ENCODE measurements around the gene ARSG. TPM values are rescaled to one million over a fixed set of nuclear protein-coding genes. Genes with fewer than 3 reads are reported as not detected.

Gene ARSG
- total and polyA plus RNA-seq, 12 donors, result 2.1 to 49.6 (median 12.7) TPM

DNA sequence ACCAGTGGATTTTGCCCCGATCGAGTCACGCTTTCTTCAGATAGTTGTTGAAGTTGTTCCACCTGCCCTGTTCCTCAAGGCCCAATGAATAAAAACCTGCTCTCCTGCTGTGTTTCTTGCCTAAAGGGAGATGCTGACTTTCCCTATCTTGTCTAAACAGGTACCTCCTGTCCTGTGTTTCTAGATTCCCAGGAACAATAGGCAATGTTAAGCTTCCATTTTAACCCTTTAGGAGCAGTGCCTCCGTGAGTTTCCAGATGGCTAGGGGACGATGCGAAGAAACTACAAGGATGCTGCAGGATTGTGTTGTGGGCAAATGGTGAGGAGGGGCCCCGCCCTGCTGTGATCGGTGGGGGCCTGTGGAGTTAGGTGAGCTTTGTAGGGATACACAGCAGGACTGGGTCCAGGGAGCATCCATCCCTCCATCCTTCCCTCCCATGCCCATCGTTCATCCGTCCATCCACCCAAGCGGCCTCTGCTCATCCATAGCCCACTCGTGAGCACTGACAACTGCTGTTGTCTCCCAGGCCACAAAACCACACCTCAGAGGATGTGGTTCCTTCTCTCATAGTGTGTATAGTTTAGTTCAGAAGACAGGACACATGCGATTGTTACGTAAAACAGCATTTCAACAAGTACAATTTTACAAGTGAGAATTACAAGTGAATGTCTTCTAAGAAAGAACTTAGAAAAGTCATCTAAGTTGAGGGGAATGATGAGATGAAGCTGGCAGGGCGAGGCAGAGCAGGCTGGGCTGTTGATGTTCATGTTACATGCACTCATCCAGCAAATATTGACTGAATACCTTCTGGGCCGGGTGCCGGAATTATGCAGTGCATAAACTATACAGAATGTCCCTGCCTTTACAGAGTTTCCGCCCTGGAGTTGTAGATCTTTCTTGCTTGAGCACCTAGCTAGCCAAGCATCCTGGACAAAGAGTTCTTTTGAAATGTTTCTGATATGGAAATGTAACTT is 5.2 kb downstream of the ARSG start:
- TF ChIP-seq, protein P1, sequence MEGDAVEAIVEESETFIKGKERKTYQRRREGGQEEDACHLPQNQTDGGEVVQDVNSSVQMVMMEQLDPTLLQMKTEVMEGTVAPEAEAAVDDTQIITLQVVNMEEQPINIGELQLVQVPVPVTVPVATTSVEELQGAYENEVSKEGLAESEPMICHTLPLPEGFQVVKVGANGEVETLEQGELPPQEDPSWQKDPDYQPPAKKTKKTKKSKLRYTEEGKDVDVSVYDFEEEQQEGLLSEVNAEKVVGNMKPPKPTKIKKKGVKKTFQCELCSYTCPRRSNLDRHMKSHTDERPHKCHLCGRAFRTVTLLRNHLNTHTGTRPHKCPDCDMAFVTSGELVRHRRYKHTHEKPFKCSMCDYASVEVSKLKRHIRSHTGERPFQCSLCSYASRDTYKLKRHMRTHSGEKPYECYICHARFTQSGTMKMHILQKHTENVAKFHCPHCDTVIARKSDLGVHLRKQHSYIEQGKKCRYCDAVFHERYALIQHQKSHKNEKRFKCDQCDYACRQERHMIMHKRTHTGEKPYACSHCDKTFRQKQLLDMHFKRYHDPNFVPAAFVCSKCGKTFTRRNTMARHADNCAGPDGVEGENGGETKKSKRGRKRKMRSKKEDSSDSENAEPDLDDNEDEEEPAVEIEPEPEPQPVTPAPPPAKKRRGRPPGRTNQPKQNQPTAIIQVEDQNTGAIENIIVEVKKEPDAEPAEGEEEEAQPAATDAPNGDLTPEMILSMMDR (IDR thresholded peaks at IDR 0.05), result no peak
- TF ChIP-seq POLR2A (IDR thresholded peaks at IDR 0.05), result no peak
- no peak for DNase-seq
- no peak overlapping the region for H3K4me3 ChIP-seq
- no peaks in the 10 kb centered on the region for H3K36me3 ChIP-seq (replicated peaks in 1 of 2)
- no peaks in the 10 kb centered on the region for H3K27me3 ChIP-seq
- H3K27ac ChIP-seq, result no peak overlapping the region
- intact Hi-C loops (cut with DNase I), result loop anchor here in 1 of 2 donors (10.0 kb wide), 1 partner anchor 88 kb away; no protein-coding TSS in a partner anchor
- peaks cover 4 to 8% of the 10 kb centered on the region in 2 donors for H3K4me1 ChIP-seq (replicated peaks in 1 of 2)
- no peaks in the 10 kb centered on the region for H3K9me3 ChIP-seq (replicated peaks in 1 of 3)
- 82 to 90% (median 87%) methylated on average over 18 of the region's 18 CpGs for WGBS, 4 donors

DNA sequence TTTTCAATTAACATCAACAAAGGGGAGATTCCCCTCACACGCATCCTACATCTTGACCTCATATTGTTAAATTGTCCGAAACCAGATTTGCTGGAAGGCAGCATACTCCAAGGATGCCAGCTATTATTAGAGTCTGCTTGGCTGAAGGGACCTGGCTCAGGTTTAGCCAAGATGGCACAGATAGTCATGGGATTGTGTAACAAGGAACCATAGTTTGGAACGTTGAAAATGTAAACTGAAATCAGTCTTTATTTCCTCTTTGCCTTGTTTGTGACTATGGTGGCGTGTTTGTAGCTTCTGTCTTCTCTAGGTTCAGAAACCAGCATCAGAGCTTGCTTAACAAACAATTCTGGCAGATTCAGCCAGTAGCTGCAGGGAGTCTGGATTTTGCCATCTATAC is 5.9 kb downstream of the ARSG start:
- WGBS, 4 donors, result 70 to 80% (median 74%) methylated on average over 4 of the region's 4 CpGs
- Histone ChIP-seq H3K9me3 (replicated peaks in 1 of 3) (no peaks in the 10 kb centered on the region), H3K27me3 (no peaks in the 10 kb centered on the region), H3K36me3 (replicated peaks in 1 of 2) (no peaks in the 10 kb centered on the region), H3K4me1 (replicated peaks in 1 of 2) (peaks cover 5 to 7% of the 10 kb centered on the region in 2 donors), H3K27ac (no peak overlapping the region), H3K4me3 (no peak overlapping the region)
- no peak for DNase-seq
- intact Hi-C loops (cut with DNase I), result loop anchor here in 1 of 2 donors (10.0 kb wide), 1 partner anchor 88 kb away; no protein-coding TSS in a partner anchor
- TF ChIP-seq POLR2A (IDR thresholded peaks at IDR 0.05), result no peak
- TF ChIP-seq, protein P1 (IDR thresholded peaks at IDR 0.05), result no peak

DNA sequence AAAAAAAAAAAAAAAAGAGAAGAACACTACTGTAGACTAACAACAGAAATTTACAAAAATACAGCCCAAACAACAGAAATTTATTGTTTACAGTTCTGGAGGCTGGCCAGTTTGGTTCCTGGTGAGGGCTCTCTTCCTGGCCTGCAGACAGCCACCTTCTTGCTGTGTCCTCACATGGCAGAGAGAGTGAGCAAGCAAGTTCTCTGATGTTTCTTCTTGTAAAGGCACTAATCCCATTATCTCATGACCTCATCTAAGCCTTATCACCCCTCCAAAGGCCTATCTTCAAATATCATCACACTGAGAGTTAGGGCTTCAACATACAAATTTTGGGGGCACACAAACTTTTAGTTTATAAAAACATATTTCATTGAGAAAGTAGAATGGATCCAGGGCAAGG is 7.3 kb downstream of the ARSG start:
- Histone ChIP-seq H3K9me3 (replicated peaks in 1 of 3) (no peaks in the 10 kb centered on the region), H3K27me3 (no peaks in the 10 kb centered on the region), H3K36me3 (replicated peaks in 1 of 2) (no peaks in the 10 kb centered on the region), H3K4me3 (no peak overlapping the region), H3K4me1 (replicated peaks in 1 of 2) (peaks cover 7% of the 10 kb centered on the region in 2 donors), H3K27ac (no peak overlapping the region)
- DNase-seq, result no peak
- no peak for TF ChIP-seq POLR2A (IDR thresholded peaks at IDR 0.05)
- TF ChIP-seq, protein P1 (IDR thresholded peaks at IDR 0.05), result no peak
- intact Hi-C loops (cut with DNase I), result loop anchor here in 1 of 2 donors (10.0 kb wide), 1 partner anchor 86 kb away; no protein-coding TSS in a partner anchor

DNA sequence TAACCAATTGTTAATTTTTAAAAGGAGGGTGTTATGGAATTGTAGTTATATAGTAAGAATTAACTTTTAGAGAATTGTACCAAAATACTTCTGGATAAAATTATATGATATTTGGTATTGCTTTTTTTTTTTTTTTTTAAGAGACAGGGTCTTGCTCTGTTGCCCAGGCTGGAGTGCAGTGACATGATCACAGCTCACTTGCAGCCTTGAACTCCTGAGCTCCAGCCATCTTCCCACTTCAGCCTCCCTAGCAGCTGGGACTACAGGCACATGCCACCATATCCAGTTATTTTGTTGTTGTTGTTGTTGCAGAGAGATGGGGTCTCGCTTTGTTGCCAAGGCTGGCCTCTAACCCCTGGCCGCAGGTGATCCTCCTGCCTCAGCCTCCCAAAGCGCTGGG is 8.5 kb downstream of the ARSG start:
- intact Hi-C loops (cut with DNase I), result loop anchor here in 1 of 2 donors (10.0 kb wide), 1 partner anchor 85 kb away; no protein-coding TSS in a partner anchor
- TF ChIP-seq, protein P1 (IDR thresholded peaks at IDR 0.05), result no peak
- TF ChIP-seq POLR2A (IDR thresholded peaks at IDR 0.05), result no peak
- Histone ChIP-seq H3K4me1 (replicated peaks in 1 of 2) (peaks cover 7% of the 10 kb centered on the region in 2 donors), H3K36me3 (replicated peaks in 1 of 2) (no peaks in the 10 kb centered on the region), H3K27ac (no peak overlapping the region), H3K27me3 (no peaks in the 10 kb centered on the region), H3K4me3 (no peak overlapping the region), H3K9me3 (replicated peaks in 1 of 3) (no peaks in the 10 kb centered on the region)
- DNase-seq, result no peak
- 96 to 100% (median 98%) methylated on average over 2 to 3 of the region's 3 CpGs for WGBS, 4 donors
